OCI-LY3 (cell line): ENCODE data around the gene CDC14B.

Experiments used
- H2AFZ ChIP-seq: fragments of 200-600, 300-600 bp; shearing (Covaris generic); 2 replicates; pipeline ENCODE4 v1.6.0; 2014; ENCODE audit warnings: antibody characterized with exemption, low read depth, low read length
- H3K27ac ChIP-seq: fragments of 200-600, 300-600 bp; sonication (generic); 2 replicates; pipeline ENCODE4 v1.5.1; 2014; ENCODE audit warnings: mild to moderate bottlenecking, low read length, moderate library complexity, mixed read lengths
- H3K27me3 ChIP-seq: fragments of 200-600, 300-600 bp; sonication (generic); 2 replicates; pipeline ENCODE4 v1.6.1; 2014; ENCODE audit warnings: low read depth, low read length, mixed read lengths
- H3K36me3 ChIP-seq: fragments of 200-600, 300-600 bp; sonication (generic); replicated peaks from 2 replicates; pipeline ENCODE3; 2014; ENCODE audit warnings: low read depth, low read length, mixed read lengths
- H3K4me1 ChIP-seq: fragments of 300-600, 200-600 bp; sonication (generic); 2 replicates; pipeline ENCODE4 v1.6.1; 2014; ENCODE audit warnings: low read length, mixed read lengths
- H3K4me2 ChIP-seq: fragments of 200-600, 300-600 bp; sonication (generic); 2 replicates; pipeline ENCODE4 v1.6.1; 2014; ENCODE audit warnings: low read length, mixed read lengths
- H3K4me3 ChIP-seq: fragments of 300-600, 200-600 bp; sonication (generic); 2 replicates; pipeline ENCODE4 v1.5.1; 2014; ENCODE audit warnings: antibody characterized with exemption, mild to moderate bottlenecking, low read length, moderate library complexity
- H3K79me2 ChIP-seq: fragments of 300-600, 200-600 bp; shearing (Covaris generic); 2 replicates; pipeline ENCODE4 v1.6.1; 2014; ENCODE audit warnings: mild to moderate bottlenecking, low read length, mixed read lengths
- H3K9ac ChIP-seq: fragments of 300-600, 200-600 bp; shearing (Covaris generic); 2 replicates; pipeline ENCODE4 v1.6.0; 2014; ENCODE audit warnings: mild to moderate bottlenecking, low read length, moderate library complexity
- H3K9me3 ChIP-seq: fragments of 200-600, 300-600 bp; shearing (Covaris generic); 2 replicates; pipeline ENCODE4 v1.6.1; 2014; ENCODE audit warnings: low read length, mixed read lengths; ENCODE audit not compliant: insufficient read depth
- H4K20me1 ChIP-seq: fragments of 200-600, 300-600 bp; sonication (generic); 2 replicates; pipeline ENCODE4 v1.6.1; 2016; ENCODE audit warnings: low read length, mixed read lengths; ENCODE audit not compliant: insufficient read depth
- CTCF ChIP-seq: fragments of 200-600, 300-600 bp; sonication (generic); IDR thresholded peaks from 2 replicates; pipeline ENCODE4 v1.5.1; 2014; ENCODE audit warnings: antibody characterized with exemption, low read length, low read depth
- EZH2phosphoT487 ChIP-seq: fragments of 200-600 bp; shearing (Covaris generic); IDR thresholded peaks from 2 replicates; pipeline ENCODE4 v1.6.1; 2018; ENCODE audit warnings: antibody characterized with exemption, mixed run types, low read depth

The CDC14B gene

GRCh38 chr9:96612105-96612965, 7.3 kb downstream of the CDC14B start:
- no peak overlapping the region for H3K4me3 ChIP-seq
- H3K9me3 ChIP-seq, result no peaks in the 10 kb centered on the region
- peaks cover 37% of the 10 kb centered on the region for H3K27me3 ChIP-seq
- H2AFZ ChIP-seq, result no peak overlapping the region
- TF ChIP-seq EZH2phosphoT487 (no peak), CTCF (no peak)
- no peaks in the 10 kb centered on the region for H3K36me3 ChIP-seq
- no peaks in the 10 kb centered on the region for H4K20me1 ChIP-seq
- H3K4me1 ChIP-seq, result no peaks in the 10 kb centered on the region
- H3K79me2 ChIP-seq, result no peaks in the 10 kb centered on the region
- H3K9ac ChIP-seq, result no peak overlapping the region
- H3K4me2 ChIP-seq, result no peak overlapping the region
- no peak overlapping the region for H3K27ac ChIP-seq

DNA sequence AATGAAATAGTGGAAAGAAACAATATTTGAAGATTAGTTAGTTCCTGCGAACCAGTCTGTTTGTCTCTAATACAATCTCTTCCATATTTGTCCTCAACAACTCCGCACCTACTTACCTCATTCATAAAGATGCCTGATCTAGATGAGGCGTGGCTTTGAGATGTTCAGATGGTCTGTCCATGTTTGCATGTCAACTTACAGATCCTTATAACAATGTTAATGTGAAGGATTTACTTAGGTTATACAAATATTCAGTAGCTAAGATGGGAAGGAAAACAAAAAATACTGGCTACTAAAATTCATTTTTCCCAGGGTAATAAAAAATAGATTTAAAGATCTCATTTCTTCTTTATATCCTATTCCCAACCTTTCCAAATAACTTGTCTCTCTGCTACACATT, 8.3 kb downstream of the CDC14B start:
- TF ChIP-seq EZH2phosphoT487 (no peak), CTCF (no peak)
- Histone ChIP-seq H4K20me1 (no peaks in the 10 kb centered on the region), H3K9ac (no peak overlapping the region), H3K9me3 (no peaks in the 10 kb centered on the region), H3K36me3 (no peaks in the 10 kb centered on the region), H2AFZ (no peak overlapping the region), H3K4me3 (no peak overlapping the region), H3K27me3 (peaks cover 37% of the 10 kb centered on the region), H3K4me1 (no peaks in the 10 kb centered on the region), H3K4me2 (no peak overlapping the region), H3K79me2 (no peaks in the 10 kb centered on the region), H3K27ac (no peak overlapping the region)

- H3K9ac ChIP-seq, result no peak overlapping the region
- H3K4me1 ChIP-seq, result no peaks in the 10 kb centered on the region
- no peak overlapping the region for H3K27ac ChIP-seq
- TF ChIP-seq CTCF (no peak), EZH2phosphoT487 (no peak)
- no peak overlapping the region for H2AFZ ChIP-seq
- no peak overlapping the region for H3K4me2 ChIP-seq
- H3K27me3 ChIP-seq, result peaks cover 37% of the 10 kb centered on the region
- H3K36me3 ChIP-seq, result no peaks in the 10 kb centered on the region
- H3K79me2 ChIP-seq, result no peaks in the 10 kb centered on the region
- H3K4me3 ChIP-seq, result no peak overlapping the region
- H3K9me3 ChIP-seq, result no peaks in the 10 kb centered on the region
- H4K20me1 ChIP-seq, result no peaks in the 10 kb centered on the region
Measured at GRCh38 chr9:96609732-96610131, 9.9 kb downstream of the CDC14B start.

DNA sequence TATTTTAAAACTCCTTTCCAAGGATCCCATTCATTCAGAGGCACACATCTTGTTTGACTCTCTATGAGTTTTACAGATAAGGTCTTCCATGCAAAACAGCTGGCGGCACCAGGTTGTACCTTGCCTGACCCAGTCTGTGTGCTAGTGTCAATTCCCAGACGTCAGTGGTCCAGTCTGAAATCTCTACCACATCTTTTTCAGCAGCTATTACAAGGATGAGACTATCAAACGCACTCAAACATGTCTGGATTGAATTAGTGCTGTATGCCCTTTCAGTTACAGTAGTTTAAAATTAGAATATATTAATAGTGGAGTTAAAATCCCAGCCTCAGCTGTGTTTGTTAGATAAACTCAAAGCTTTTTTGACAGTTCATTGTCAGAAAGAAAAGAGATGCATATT, 11.7 kb downstream of the CDC14B start:
- no peaks in the 10 kb centered on the region for H3K9me3 ChIP-seq
- H3K36me3 ChIP-seq, result no peaks in the 10 kb centered on the region
- no peaks in the 10 kb centered on the region for H3K4me1 ChIP-seq
- no peaks in the 10 kb centered on the region for H4K20me1 ChIP-seq
- H3K9ac ChIP-seq, result no peak overlapping the region
- H3K27me3 ChIP-seq, result peaks cover 29% of the 10 kb centered on the region
- H3K79me2 ChIP-seq, result no peaks in the 10 kb centered on the region
- H3K4me2 ChIP-seq, result no peak overlapping the region
- no peak overlapping the region for H3K27ac ChIP-seq
- no peak overlapping the region for H2AFZ ChIP-seq
- H3K4me3 ChIP-seq, result no peak overlapping the region
- TF ChIP-seq EZH2phosphoT487, result no peak
- no peak for TF ChIP-seq CTCF
